Suprapubic skin (tissue), 4 donors: ENCODE data around the gene CAPS. TPM values are rescaled to one million over a fixed set of nuclear protein-coding genes. Genes with fewer than 3 reads are reported as not detected.

Experiments
- DNase-seq, 2 donors: peaks; one replicate each; pipeline ENCODE4 v3.0.0-alpha.2; 2019; ENCODE audit warnings: low spot score in 2 of 2
- H3K27ac ChIP-seq: fragments of 200-600 bp; sonication (generic); one replicate; pipeline ENCODE4 v1.5.1; 2019
- H3K27me3 ChIP-seq: fragments of 200-600 bp; sonication (generic); one replicate; pipeline ENCODE4 v1.5.1; 2019
- H3K36me3 ChIP-seq: fragments of 200-600 bp; sonication (generic); one replicate; pipeline ENCODE4 v1.5.1; 2019
- H3K4me1 ChIP-seq: fragments of 200-600 bp; sonication (generic); one replicate; pipeline ENCODE4 v1.5.1; 2019
- H3K4me3 ChIP-seq: fragments of 200-600 bp; sonication (generic); one replicate; pipeline ENCODE4 v1.5.1; 2019; ENCODE audit warnings: mild to moderate bottlenecking
- H3K9me3 ChIP-seq: fragments of 200-600 bp; sonication (generic); one replicate; pipeline ENCODE4 v1.5.1; 2019
- EP300 ChIP-seq: sonication (generic); formaldehyde crosslinking; IDR thresholded peaks from one replicate; pipeline ENCODE4 v1.6.1; 2017; ENCODE audit warnings: antibody characterized with exemption
- POLR2A ChIP-seq, 2 donors: fragments of 450-650 bp; IDR thresholded peaks; one replicate each; pipeline ENCODE4 v1.6.1; 2017; ENCODE audit warnings: antibody characterized with exemption in 2 of 2, mild to moderate bottlenecking in 2 of 2, moderate library complexity in 2 of 2
- POLR2AphosphoS5 ChIP-seq, 3 donors: sonication (generic); formaldehyde crosslinking; IDR thresholded peaks; one replicate each; pipeline ENCODE4 v1.6.1; 2017; ENCODE audit warnings: antibody characterized with exemption in 3 of 3
- WGBS: methylation state at CpG from one replicate; pipeline ENCODE4 v1.1.5; 2018; 5-methylcytosine and 5-hydroxymethylcytosine counted together
- total RNA-seq, 4 donors: library from RNA; depleted of rRNA; stranded (reverse); fragments of >200 nt; gene quantifications; one replicate each; pipeline ENCODE4 v1.1.0, GENCODE V29; 2016
- TF ChIP-seq, protein P1 (sequence below), 2 donors: fragments of 200-600 bp in 1 of 2; fragments of 450-650 bp in 1 of 2; sonication (generic) in 1 of 2; IDR thresholded peaks; one replicate each; pipeline ENCODE4 v1.5.1; 2016 to 2019; ENCODE audit warnings: antibody characterized with exemption in 2 of 2, mild to moderate bottlenecking in 1 of 2, moderate library complexity in 1 of 2

The CAPS gene
- total RNA-seq, 4 donors from 2014 or later, result 7.2 to 36.5 (median 10.0) TPM

DNA sequence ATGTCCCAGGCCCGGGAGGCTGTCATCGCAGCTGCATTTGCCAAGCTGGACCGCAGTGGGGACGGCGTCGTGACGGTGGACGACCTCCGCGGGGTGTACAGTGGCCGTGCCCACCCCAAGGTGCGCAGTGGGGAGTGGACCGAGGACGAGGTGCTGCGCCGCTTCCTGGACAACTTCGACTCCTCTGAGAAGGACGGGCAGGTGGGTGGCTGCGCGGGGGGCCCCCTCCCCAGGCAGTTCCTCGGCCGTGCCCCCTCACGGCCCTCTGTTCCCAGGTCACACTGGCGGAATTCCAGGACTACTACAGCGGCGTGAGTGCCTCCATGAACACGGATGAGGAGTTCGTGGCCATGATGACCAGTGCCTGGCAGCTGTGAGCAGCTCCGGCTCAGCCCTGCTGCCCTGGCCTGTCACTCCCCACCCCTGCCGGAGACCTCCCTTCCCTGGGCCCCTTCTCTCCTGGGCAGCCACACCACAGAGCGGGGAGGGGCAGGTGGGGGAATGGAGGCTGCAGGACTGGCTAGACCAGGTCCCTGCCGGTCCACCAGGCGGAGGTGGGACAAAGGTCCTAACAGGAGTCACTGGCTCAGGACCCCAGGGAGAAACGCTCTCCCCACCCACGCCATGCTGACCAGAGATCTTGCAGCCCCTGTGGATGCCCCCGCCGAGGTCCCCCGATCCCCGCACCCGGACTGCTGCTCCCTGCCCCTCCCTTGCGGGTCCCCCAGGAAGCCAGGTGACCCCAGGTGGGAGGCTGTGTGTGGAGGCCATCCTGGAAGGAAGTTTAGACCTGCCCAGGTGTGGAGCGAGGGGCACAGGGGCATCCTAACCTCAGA lies 1.1 kb downstream of the CAPS start:
- TF ChIP-seq POLR2AphosphoS5 (IDR thresholded peaks at IDR 0.05) (no peak), EP300 (no peak), POLR2A (IDR thresholded peaks at IDR 0.05) (no peak)
- TF ChIP-seq, protein P1, sequence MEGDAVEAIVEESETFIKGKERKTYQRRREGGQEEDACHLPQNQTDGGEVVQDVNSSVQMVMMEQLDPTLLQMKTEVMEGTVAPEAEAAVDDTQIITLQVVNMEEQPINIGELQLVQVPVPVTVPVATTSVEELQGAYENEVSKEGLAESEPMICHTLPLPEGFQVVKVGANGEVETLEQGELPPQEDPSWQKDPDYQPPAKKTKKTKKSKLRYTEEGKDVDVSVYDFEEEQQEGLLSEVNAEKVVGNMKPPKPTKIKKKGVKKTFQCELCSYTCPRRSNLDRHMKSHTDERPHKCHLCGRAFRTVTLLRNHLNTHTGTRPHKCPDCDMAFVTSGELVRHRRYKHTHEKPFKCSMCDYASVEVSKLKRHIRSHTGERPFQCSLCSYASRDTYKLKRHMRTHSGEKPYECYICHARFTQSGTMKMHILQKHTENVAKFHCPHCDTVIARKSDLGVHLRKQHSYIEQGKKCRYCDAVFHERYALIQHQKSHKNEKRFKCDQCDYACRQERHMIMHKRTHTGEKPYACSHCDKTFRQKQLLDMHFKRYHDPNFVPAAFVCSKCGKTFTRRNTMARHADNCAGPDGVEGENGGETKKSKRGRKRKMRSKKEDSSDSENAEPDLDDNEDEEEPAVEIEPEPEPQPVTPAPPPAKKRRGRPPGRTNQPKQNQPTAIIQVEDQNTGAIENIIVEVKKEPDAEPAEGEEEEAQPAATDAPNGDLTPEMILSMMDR (IDR thresholded peaks at IDR 0.05), result no peak
- H3K4me1 ChIP-seq, result peaks cover 23% of the 10 kb centered on the region
- H3K27me3 ChIP-seq, result no peaks in the 10 kb centered on the region
- peak overlapping the region; percentile 31 for H3K27ac ChIP-seq
- H3K4me3 ChIP-seq, result peak overlapping the region; percentile 5
- 88% methylated on average over 24 of the region's 42 CpGs for WGBS
- no peaks in the 10 kb centered on the region for H3K9me3 ChIP-seq
- peaks cover 48% of the 10 kb centered on the region for H3K36me3 ChIP-seq
- DNase-seq, result no peak

DNA sequence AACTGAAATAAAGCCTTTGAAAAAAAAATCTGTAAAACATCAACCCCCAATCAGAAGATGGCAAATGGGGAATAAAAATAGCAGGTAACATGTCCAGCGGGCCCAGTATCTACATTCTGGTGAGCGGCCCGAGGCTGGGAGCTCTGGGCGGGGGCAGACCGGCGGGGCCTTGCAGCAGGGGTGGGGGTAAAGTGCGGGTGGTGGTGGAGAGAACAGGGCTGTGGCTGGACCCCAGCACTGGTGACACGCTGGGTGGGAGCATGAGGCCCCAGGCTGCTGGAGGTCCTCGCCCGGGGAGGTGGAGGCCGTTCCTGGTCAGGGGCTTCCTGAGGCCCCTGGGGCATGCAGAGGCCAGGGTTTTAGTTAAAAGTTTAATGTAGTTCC lies 1.7 kb downstream of the CAPS start:
- DNase-seq, result no peak
- no peaks in the 10 kb centered on the region for H3K9me3 ChIP-seq
- H3K27ac ChIP-seq, result peak overlapping the region; percentile 31
- H3K27me3 ChIP-seq, result no peaks in the 10 kb centered on the region
- TF ChIP-seq EP300, result no peak
- TF ChIP-seq, protein P1 (IDR thresholded peaks at IDR 0.05), result no peak
- no peak for TF ChIP-seq POLR2AphosphoS5 (IDR thresholded peaks at IDR 0.05)
- TF ChIP-seq POLR2A (IDR thresholded peaks at IDR 0.05), result no peak
- peaks cover 21% of the 10 kb centered on the region for H3K4me1 ChIP-seq
- no peak overlapping the region for H3K4me3 ChIP-seq
- 69% methylated on average over 11 of the region's 11 CpGs for WGBS
- peaks cover 53% of the 10 kb centered on the region for H3K36me3 ChIP-seq

DNA sequence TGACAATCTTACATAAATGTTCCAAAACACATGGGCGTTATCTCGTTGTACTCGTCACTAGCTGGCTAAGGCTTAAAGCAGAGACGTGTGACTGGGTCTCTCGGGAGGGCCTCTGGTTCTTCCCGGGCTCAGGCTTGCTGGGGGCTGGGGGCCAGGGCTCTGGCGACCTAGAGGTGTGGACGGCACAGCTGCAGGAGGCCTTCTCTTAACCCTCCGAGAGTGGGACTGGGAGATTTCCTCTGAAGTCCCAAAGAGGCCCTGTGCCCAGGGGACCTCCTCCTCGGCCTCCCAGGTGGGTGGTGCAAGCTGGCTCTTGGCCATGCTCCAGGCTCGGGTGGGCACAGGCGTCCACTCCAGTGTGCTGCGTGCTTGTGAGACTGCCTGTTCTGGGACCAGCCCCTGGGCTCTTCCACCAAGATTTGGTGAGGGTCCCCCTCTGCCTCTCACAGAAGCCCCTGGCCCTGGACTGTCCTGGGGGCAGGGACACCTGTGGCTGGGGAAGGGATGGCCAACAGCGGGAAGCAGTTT lies 2.2 kb downstream of the CAPS start:
- H3K27ac ChIP-seq, result peak overlapping the region; percentile 31
- 77% methylated on average over 5 of the region's 14 CpGs for WGBS
- no peaks in the 10 kb centered on the region for H3K9me3 ChIP-seq
- no peak overlapping the region for H3K4me3 ChIP-seq
- TF ChIP-seq POLR2A (IDR thresholded peaks at IDR 0.05) (no peak), POLR2AphosphoS5 (IDR thresholded peaks at IDR 0.05) (no peak), EP300 (no peak)
- peaks cover 56% of the 10 kb centered on the region for H3K36me3 ChIP-seq
- H3K27me3 ChIP-seq, result no peaks in the 10 kb centered on the region
- peaks cover 21% of the 10 kb centered on the region for H3K4me1 ChIP-seq
- DNase-seq, result no peak

DNA sequence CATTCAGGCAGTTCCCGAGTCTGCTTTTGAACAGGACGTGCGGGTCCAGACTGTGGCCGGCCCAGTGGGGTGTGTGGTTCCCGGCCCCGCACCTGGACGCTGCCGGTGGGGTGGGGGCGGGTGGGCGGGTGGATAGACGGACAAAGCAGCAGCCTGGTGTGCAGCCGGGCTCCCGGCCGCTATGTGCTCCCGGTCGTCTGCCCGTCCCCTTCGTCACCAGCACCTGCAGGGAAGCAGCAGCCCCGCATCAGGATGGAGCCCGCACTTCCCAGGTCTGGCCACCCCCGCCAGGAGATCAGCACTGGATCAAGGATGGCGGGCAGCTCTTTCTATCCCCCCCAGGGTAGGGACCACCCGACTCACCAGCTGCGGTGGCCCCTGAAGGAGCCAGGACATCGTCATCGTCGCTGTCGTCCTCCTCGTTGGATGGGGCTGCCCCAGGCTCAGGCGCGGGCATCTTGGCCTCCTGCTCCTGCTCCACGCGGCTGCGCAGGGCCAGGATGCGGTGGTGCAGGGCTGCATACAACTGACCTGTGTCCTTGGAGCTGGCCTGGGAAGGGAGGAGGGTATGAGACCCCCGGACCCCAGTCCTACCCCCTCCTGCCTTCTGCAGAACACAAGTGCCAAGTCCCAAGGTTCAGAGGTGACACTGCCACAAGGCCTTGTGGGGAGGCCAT lies 3.5 kb downstream of the CAPS start:
- Histone ChIP-seq H3K4me1 (peaks cover 21% of the 10 kb centered on the region), H3K27ac (no peak overlapping the region), H3K36me3 (peaks cover 69% of the 10 kb centered on the region), H3K27me3 (no peaks in the 10 kb centered on the region), H3K4me3 (no peak overlapping the region), H3K9me3 (no peaks in the 10 kb centered on the region)
- TF ChIP-seq, protein P1 (IDR thresholded peaks at IDR 0.05), result no peak
- TF ChIP-seq EP300, result no peak
- TF ChIP-seq POLR2A (IDR thresholded peaks at IDR 0.05), result no peak
- TF ChIP-seq POLR2AphosphoS5 (IDR thresholded peaks at IDR 0.05), result no peak
- WGBS, result 92% methylated on average over 27 of the region's 36 CpGs
- peak in 1 of 2 donors; percentile 52 for DNase-seq

DNA sequence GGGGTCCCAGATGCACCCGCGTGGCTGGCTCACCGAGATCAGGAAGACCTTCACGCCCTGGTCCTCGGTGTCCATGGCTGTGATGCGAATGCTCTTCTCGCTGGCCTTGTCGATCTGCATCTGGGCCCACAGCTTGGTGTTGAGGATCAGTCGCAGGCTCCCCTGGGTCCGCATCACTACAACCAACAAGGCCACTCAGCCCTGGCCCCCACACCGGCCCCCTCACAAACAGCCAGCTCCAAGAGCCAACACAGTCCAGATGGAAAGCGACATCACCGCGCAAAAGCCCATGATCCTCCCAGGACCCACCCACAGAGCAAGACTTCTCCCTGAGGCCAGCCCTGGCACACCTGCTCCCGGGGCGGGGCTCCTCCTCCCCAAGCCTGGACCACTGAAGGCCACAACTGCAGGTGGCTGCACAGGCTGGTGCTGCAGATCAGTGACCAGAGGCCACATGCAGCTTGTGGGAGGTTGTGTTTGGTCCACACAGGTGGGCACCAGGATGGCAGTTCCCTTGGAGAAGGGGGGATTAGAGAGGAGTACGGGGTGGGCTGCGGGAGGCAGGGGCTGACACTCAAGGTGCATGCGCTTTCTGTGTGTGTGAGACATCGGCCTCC lies 4.5 kb downstream of the CAPS start:
- peaks cover 80% of the 10 kb centered on the region for H3K36me3 ChIP-seq
- peak in 1 of 2 donors; percentile 55 for DNase-seq
- H3K4me1 ChIP-seq, result peaks cover 21% of the 10 kb centered on the region
- no peak for TF ChIP-seq EP300
- TF ChIP-seq POLR2AphosphoS5 (IDR thresholded peaks at IDR 0.05), result no peak
- TF ChIP-seq POLR2A (IDR thresholded peaks at IDR 0.05), result no peak
- TF ChIP-seq, protein P1 (IDR thresholded peaks at IDR 0.05), result no peak
- no peak overlapping the region for H3K4me3 ChIP-seq
- 90% methylated on average over 3 of the region's 20 CpGs for WGBS
- no peaks in the 10 kb centered on the region for H3K9me3 ChIP-seq
- H3K27me3 ChIP-seq, result no peaks in the 10 kb centered on the region
- no peak overlapping the region for H3K27ac ChIP-seq
